Tibial nerve (tissue), 4 donors: Measurements from ENCODE around the gene IGFL4. TPM values are rescaled to one million over a fixed set of nuclear protein-coding genes. Genes with fewer than 3 reads are reported as not detected.

Source experiments
- DNase-seq, 2 donors: peaks; one replicate each; pipeline ENCODE4 v3.0.0-alpha.2; 2019; ENCODE audit warnings: low spot score in 2 of 2
- H3K27ac ChIP-seq, 4 donors: fragments of 200-600 bp; sonication (generic) in 3 of 4; one replicate each; pipeline ENCODE4 v1.5.1; 2017 to 2019; ENCODE audit warnings: mild to moderate bottlenecking in 1 of 4
- H3K27me3 ChIP-seq, 2 donors: fragments of 200-600 bp; sonication (generic) in 1 of 2; one replicate each; pipeline versions ENCODE4 v1.5.1 to v1.6.0; 2017 to 2019
- H3K36me3 ChIP-seq, 3 donors: fragments of 200-600 bp; sonication (generic); one replicate each; pipeline ENCODE4 v1.5.1; 2018 to 2019
- H3K4me1 ChIP-seq, 4 donors: fragments of 200-600 bp; sonication (generic) in 3 of 4; one replicate each; pipeline ENCODE4 v1.5.1; 2017 to 2019
- H3K4me3 ChIP-seq, 4 donors: fragments of 200-600 bp; sonication (generic) in 3 of 4; one replicate each; pipeline ENCODE4 v1.5.1; 2017 to 2019; ENCODE audit warnings: mild to moderate bottlenecking in 1 of 4, moderate library complexity in 1 of 4
- H3K9me3 ChIP-seq, 4 donors: fragments of 200-600 bp; sonication (generic) in 3 of 4; one replicate each; pipeline ENCODE4 v1.5.1; 2017 to 2019
- CTCF ChIP-seq, 5 experiments: fragments of 200-600 bp in 3 of 5; fragments of 450-650 bp in 2 of 5; sonication (generic) in 3 of 5; IDR thresholded peaks; one replicate each; pipeline ENCODE4 v1.5.1; 2016 to 2019; ENCODE audit warnings: antibody characterized with exemption in 5 of 5, mild to moderate bottlenecking in 3 of 5, moderate library complexity in 2 of 5
- EP300 ChIP-seq, 2 donors: sonication (generic); formaldehyde crosslinking; IDR thresholded peaks; one replicate each; pipeline ENCODE4 v1.6.1; 2017; ENCODE audit warnings: antibody characterized with exemption in 2 of 2, mild to moderate bottlenecking in 1 of 2
- POLR2A ChIP-seq, 2 donors: fragments of 450-650 bp; IDR thresholded peaks; one replicate each; pipeline ENCODE4 v1.6.1; 2017; ENCODE audit warnings: antibody characterized with exemption in 2 of 2, mild to moderate bottlenecking in 2 of 2, moderate library complexity in 2 of 2
- WGBS, 2 donors: methylation state at CpG; one replicate each; pipeline ENCODE4 v1.1.5; 2018; 5-methylcytosine and 5-hydroxymethylcytosine counted together
- total RNA-seq, 4 donors: library from RNA; depleted of rRNA; stranded (reverse); fragments of >200 nt; gene quantifications; one replicate each; pipeline ENCODE4 v1.1.0, GENCODE V29; 2016

Gene IGFL4
- total RNA-seq, 4 donors from 2014 or later, result 0.21 to 1.8 (median 0.89) TPM

GRCh38 chr19:46052896-46053295, 12.1 kb upstream of the IGFL4 start:
- no peak for DNase-seq
- Histone ChIP-seq H3K9me3 (peaks cover 0 to 20% (median 0%) of the 10 kb centered on the region in 4 donors), H3K4me1 (no peaks in the 10 kb centered on the region), H3K4me3 (no peak overlapping the region), H3K36me3 (no peaks in the 10 kb centered on the region), H3K27ac (no peak overlapping the region), H3K27me3 (peaks cover 0 to 3% of the 10 kb centered on the region in 2 donors)
- TF ChIP-seq CTCF (IDR thresholded peaks at IDR 0.05), result no peak
- no peak for TF ChIP-seq POLR2A (IDR thresholded peaks at IDR 0.05)
- TF ChIP-seq EP300 (IDR thresholded peaks at IDR 0.05), result no peak
- WGBS, 2 donors, result 52 to 59% methylated on average over 4 of the region's 4 CpGs

DNA sequence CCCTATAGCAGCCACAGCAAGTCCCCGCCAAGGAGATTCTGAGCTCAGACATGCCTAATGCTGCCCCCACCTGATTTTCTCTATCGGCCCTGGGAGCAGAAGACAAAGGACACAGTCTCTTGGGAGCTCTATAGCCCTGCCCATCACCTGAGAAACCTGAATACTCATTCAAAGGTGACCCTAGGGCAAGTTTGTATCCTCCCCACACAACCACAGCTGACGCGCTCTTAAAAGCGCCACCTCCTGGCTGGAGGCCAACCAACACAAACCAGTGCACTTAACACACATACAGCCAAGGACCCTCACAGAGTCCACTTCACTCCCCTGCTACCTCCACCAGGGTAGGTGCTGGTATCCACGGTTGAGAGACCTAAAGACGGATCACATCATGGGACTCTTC, 8.8 kb upstream of the IGFL4 start:
- no peaks in the 10 kb centered on the region for H3K4me1 ChIP-seq
- TF ChIP-seq POLR2A (IDR thresholded peaks at IDR 0.05), result no peak
- no peak for TF ChIP-seq CTCF (IDR thresholded peaks at IDR 0.05)
- no peak for TF ChIP-seq EP300 (IDR thresholded peaks at IDR 0.05)
- H3K4me3 ChIP-seq, result no peak overlapping the region
- no peaks in the 10 kb centered on the region for H3K27me3 ChIP-seq
- H3K27ac ChIP-seq, result no peak overlapping the region
- 28 to 48% methylated on average over 7 of the region's 7 CpGs for WGBS, 2 donors
- peaks cover 0 to 43% (median 0%) of the 10 kb centered on the region in 4 donors for H3K9me3 ChIP-seq
- no peak for DNase-seq
- H3K36me3 ChIP-seq, result no peaks in the 10 kb centered on the region

GRCh38 chr19:46043519-46043918, 2.7 kb upstream of the IGFL4 start:
- no peak overlapping the region for H3K27ac ChIP-seq
- peaks cover 0 to 43% (median 0%) of the 10 kb centered on the region in 4 donors for H3K9me3 ChIP-seq
- peaks cover 0 to 20% (median 0%) of the 10 kb centered on the region in 3 donors for H3K36me3 ChIP-seq
- no peaks in the 10 kb centered on the region for H3K4me1 ChIP-seq
- 97% methylated on average over 1 of the region's 1 CpG for WGBS, 2 donors
- no peak for DNase-seq
- no peak overlapping the region for H3K4me3 ChIP-seq
- H3K27me3 ChIP-seq, result peaks cover 0 to 6% of the 10 kb centered on the region in 2 donors
- no peak for TF ChIP-seq EP300 (IDR thresholded peaks at IDR 0.05)
- no peak for TF ChIP-seq CTCF (IDR thresholded peaks at IDR 0.05)
- no peak for TF ChIP-seq POLR2A (IDR thresholded peaks at IDR 0.05)

DNA sequence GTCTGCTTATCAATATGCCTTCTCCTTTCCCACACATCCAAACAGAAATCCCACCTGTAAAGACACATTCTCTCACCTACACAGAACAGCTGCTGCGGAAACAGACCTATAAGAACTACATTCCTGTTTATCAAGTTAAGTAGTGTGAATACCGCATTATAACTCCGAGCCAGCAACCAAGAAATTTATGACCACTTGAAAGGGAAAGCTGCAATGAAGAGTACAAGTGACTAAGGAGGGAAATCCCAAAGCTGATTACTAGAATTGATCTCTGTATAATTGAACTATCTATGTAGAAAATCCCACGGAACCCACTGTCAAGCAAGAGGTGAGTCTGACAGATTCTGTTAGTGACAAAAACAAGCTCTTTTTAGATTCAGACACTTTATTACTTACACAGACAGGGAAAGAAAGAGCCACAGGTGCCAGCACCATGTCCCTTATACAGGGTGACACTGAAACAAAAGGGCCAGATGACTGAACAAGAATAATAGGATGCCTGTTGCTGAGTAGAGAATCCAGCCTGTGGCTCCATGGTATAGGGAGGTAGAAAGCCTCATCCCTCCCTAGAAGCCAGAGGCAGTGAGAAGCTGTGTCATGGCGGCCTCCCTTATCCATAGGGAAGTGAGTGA, 1.6 kb upstream of the IGFL4 start:
- no peak for TF ChIP-seq EP300 (IDR thresholded peaks at IDR 0.05)
- TF ChIP-seq POLR2A (IDR thresholded peaks at IDR 0.05), result no peak
- TF ChIP-seq CTCF (IDR thresholded peaks at IDR 0.05), result no peak

DNA sequence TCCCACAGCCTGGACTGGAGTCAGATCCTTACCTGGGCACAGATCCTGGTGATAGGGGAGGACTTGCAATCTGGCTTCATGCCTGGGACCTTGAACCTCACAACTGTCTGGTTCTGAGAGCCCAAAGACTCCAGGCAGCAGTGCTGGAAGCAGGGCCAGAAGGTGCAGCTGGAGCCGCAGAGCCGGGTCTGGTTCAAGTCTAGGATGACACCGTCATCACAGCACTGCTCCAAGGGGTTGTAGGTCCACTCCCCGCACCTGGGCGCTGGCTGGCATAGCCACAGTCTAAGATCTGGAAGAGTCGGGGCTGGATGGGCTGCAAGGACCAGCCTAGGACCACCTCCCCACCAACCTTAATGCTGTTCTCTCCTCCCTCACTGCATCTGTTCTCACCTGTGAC, 677 bp downstream of the IGFL4 start:
- H3K9me3 ChIP-seq, result peaks cover 0 to 26% (median 0%) of the 10 kb centered on the region in 4 donors
- H3K27me3 ChIP-seq, result peaks cover 0 to 12% of the 10 kb centered on the region in 2 donors
- peaks cover 0 to 20% (median 0%) of the 10 kb centered on the region in 3 donors for H3K36me3 ChIP-seq
- H3K4me1 ChIP-seq, result no peaks in the 10 kb centered on the region
- no peak for TF ChIP-seq EP300 (IDR thresholded peaks at IDR 0.05)
- TF ChIP-seq CTCF (IDR thresholded peaks at IDR 0.05), result no peak
- TF ChIP-seq POLR2A (IDR thresholded peaks at IDR 0.05), result no peak
- H3K4me3 ChIP-seq, result no peak overlapping the region
- 81 to 82% methylated on average over 6 of the region's 6 CpGs for WGBS, 2 donors
- no peak overlapping the region for H3K27ac ChIP-seq
- no peak for DNase-seq

More for the DNA sequence above, 1.6 kb upstream of the IGFL4 start:
- no peaks in the 10 kb centered on the region for H3K4me1 ChIP-seq
- H3K4me3 ChIP-seq, result no peak overlapping the region
- WGBS, 2 donors, result 80 to 84% methylated on average over 5 of the region's 5 CpGs
- H3K9me3 ChIP-seq, result peaks cover 0 to 40% (median 0%) of the 10 kb centered on the region in 4 donors
- peaks cover 0 to 6% of the 10 kb centered on the region in 2 donors for H3K27me3 ChIP-seq
- H3K27ac ChIP-seq, result no peak overlapping the region
- peaks cover 0 to 20% (median 0%) of the 10 kb centered on the region in 3 donors for H3K36me3 ChIP-seq
- DNase-seq, result no peak
